ENCODE measurements around the gene FAM184A. TPM values are rescaled to one million over a fixed set of nuclear protein-coding genes. Genes with fewer than 3 reads are reported as not detected.

The FAM184A gene
- total RNA-seq, 4 donors from 2014 or later = 3.0 to 14.3 (median 6.3) TPM

GRCh38 chr6:119067091-119067490 is 11.4 kb downstream of the FAM184A start:
- no peak for TF ChIP-seq CTCF (IDR thresholded peaks at IDR 0.05)
- DNase-seq (ENCODE audit: low spot score) (no peak), ATAC-seq (ENCODE audit: low FRiP score) (no peak)

GRCh38 chr6:119066517-119066916 is 11.9 kb downstream of the FAM184A start:
- TF ChIP-seq CTCF (IDR thresholded peaks at IDR 0.05) = no peak
- DNase-seq (ENCODE audit: low spot score) (no peak), ATAC-seq (ENCODE audit: low FRiP score) (no peak)

GRCh38 chr6:119065955-119066354 is 12.5 kb downstream of the FAM184A start:
- no peak for TF ChIP-seq CTCF (IDR thresholded peaks at IDR 0.05)
- no peak for DNase-seq (ENCODE audit: low spot score)

GRCh38 chr6:119065382-119065781 is 13.1 kb downstream of the FAM184A start:
- no peak for DNase-seq (ENCODE audit: low spot score)

More at GRCh38 chr6:119065955-119066354, 12.5 kb downstream of the FAM184A start:
- ATAC-seq (ENCODE audit: low FRiP score) = no peak

GRCh38 chr6:119063491-119063890 is 15.0 kb downstream of the FAM184A start:
- TF ChIP-seq CTCF (IDR thresholded peaks at IDR 0.05) = no peak
- ATAC-seq (ENCODE audit: low FRiP score) = no peak
- DNase-seq (ENCODE audit: low spot score) = no peak

More at GRCh38 chr6:119065382-119065781, 13.1 kb downstream of the FAM184A start:
- TF ChIP-seq CTCF (IDR thresholded peaks at IDR 0.05) = no peak
- no peak for ATAC-seq (ENCODE audit: low FRiP score)

- DNase-seq (ENCODE audit: low spot score) (no peak), ATAC-seq (ENCODE audit: low FRiP score) (no peak)
- no peak for TF ChIP-seq CTCF (IDR thresholded peaks at IDR 0.05)
Observed at GRCh38 chr6:119061215-119061614, 17.2 kb downstream of the FAM184A start.

GRCh38 chr6:119060255-119060907 is 18.1 kb downstream of the FAM184A start:
- DNase-seq (ENCODE audit: low spot score) = no peak
- no peak for ATAC-seq (ENCODE audit: low FRiP score)
- no peak for TF ChIP-seq CTCF (IDR thresholded peaks at IDR 0.05)
